ENCODE results near the gene ANKH.
"Not testable (repeated sequence)": the region's sequence is repeated elsewhere in the genome, so short reads cannot be mapped to it uniquely, and the experiment has no call there.

Gene ANKH

DNA sequence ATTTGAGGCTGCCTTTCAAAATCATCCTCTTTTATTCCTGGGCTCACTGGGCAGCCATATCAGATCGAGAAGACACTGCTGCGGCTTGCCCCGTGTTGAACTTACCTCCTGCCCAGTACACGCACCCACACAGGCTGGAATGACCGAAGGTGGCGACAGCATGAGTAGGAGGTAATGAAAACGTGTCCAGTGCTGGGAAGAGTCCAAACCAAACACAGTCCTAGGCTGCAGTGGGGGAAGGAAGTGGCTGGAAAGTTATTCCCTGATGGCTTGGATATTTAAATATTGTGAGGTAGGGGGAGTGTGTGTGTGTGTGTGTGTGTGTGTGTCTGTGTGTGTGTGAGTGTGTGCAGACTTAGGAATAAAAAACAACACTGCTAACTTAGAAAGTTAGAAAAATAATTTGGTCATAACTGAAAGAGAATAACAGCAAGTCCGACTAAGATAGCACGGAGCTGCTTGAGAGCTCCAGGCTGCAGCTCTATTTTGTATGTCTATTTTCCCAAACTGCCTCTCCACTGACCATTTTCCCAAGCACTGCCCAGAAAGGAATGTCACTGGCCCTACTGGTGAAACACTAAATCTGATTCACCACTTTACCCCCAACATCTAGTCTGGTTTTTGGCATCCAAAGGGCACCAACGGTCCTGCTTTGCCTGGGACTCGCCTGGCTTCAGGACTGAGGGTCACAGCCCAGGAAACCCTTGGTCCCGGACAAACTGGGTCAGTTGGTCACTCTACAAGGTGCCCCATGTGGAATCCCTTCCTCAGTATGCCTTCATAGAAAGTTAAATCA, 41.2 kb downstream of the ANKH start:
- no peak for DNase-seq (ENCODE audit: extremely low read depth in 1 of 2, low read depth in 1 of 2)

DNA sequence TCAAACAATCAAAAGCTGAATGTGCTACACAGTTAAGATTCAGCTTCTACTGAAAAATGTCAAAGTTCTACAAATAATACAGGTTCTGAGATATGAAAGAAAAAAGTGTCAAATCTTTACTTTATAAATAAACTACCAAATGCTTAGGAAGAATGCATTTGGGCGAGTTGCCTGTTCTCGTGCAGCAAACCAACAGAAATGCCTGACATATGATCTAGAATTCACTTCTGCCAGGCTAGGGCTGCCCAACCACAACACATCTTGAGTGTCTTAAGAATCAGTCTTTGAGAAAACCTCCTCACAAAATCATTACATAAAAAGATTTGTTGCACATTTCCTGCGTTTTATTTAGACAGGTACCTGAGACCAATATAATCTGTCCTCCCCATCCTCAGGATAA, 42.2 kb downstream of the ANKH start:
- DNase-seq (ENCODE audit: extremely low read depth in 1 of 2, low read depth in 1 of 2) = no peak

DNA sequence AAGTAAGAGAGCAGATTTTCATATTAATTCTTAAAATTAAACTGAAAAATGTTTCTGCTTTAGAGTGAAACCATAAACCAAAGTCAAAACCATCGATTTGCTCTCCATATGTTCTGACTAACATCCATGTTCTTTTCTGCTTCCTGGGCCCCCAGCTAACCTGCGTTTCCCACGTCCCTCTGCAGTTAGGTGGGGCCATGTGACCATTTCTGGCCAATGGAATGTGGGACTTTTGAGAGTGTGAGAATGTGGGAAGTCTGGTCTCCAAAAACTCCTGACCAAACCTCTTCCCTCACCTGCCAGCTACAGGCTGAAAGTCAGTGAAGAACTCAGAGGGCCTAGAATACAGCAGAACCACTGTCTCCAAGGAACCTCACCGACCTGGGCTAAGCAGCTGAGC, 44.9 kb downstream of the ANKH start:
- no peak for DNase-seq (ENCODE audit: extremely low read depth in 1 of 2, low read depth in 1 of 2)

DNA sequence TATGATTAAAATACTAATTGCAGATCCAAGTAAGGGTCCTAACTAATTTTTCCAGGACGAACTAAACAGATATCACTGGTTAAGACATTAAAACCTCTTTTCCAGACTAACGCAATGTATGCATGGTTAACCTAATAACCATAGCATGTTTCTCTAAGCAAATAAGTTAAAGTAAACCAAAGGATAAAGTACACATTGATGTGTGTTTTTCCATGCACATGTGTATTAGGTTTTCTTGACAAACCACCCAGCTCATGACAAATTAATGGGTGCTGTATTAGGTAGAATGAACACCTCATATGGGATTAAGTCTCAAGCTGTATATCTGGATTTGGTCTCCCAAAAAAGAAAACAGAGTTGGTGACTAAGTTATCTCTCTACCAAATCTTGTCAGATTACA, 45.6 kb downstream of the ANKH start:
- no peak for DNase-seq (ENCODE audit: extremely low read depth in 1 of 2, low read depth in 1 of 2)

DNA sequence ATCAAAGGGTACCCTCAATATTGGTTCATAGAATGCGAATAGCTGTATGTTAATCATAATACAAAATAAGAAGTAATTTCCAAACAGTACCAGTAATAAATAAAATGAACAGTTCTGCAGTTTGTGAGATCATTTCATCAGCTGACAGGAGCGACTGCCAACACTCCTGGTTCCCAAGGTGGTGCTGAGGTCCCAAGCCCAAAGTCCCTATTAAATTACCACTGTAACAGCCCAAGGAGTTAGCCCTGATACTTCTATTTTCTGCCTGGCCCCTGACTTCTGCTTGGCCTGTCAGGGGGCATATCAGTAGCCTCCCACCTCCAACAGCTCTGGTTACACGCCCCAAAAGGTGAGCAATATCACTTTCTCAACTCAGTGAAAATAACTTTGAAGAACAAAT, 47.1 kb downstream of the ANKH start:
- DNase-seq (ENCODE audit: extremely low read depth in 1 of 2, low read depth in 1 of 2) = no peak

GRCh38 chr5:14821100-14821845, 50.3 kb downstream of the ANKH start:
- no peak for DNase-seq (ENCODE audit: extremely low read depth in 1 of 2, low read depth in 1 of 2)

DNA sequence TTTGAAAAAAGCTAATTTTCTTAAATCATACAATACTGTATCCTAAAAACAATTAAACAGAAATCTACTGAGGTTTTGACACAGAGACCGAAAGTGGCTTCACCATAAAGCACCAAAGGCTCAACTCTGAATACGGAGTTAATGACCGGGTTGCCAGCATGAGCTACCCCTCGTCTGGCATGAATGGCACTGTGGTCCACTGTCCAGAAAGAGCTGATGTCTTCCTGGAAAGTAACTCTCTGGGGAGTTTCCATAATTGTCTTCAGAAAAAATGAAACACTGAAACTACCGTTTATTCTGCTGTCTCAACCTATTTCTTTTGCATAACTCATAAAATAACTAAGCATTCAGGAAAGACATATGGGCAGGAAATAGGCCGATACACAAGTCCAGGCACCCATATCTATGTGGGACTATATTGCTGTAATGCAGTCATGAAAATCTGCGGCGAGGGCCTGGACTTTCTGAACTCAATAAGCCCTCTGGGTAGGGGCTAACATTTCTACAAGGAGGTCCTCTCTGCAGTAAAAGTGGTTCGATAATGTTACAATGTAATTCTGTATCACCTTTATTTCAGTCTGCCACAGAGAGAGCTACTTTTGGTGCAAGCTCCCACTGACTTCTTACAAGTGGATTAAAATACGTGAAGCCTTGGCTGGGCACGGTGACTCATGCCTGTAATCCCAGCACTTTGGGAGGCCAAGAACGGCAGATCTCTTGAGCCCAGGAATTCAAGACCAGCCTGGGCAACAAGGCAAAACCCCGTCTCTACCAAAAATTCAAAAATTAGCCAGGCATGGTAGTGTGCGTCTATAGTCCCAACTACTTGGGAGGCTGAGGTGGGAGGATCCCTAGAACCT, 52.4 kb downstream of the ANKH start:
- DNase-seq (ENCODE audit: extremely low read depth in 1 of 2, low read depth in 1 of 2) = no peak

- not testable (repeated sequence) for DNase-seq (ENCODE audit: extremely low read depth in 1 of 2, low read depth in 1 of 2)
Observed at GRCh38 chr5:14817762-14818136, 53.8 kb downstream of the ANKH start.

- DNase-seq (ENCODE audit: extremely low read depth in 1 of 2, low read depth in 1 of 2) = no peak
Observed at GRCh38 chr5:14816999-14817761, 54.4 kb downstream of the ANKH start.

DNA sequence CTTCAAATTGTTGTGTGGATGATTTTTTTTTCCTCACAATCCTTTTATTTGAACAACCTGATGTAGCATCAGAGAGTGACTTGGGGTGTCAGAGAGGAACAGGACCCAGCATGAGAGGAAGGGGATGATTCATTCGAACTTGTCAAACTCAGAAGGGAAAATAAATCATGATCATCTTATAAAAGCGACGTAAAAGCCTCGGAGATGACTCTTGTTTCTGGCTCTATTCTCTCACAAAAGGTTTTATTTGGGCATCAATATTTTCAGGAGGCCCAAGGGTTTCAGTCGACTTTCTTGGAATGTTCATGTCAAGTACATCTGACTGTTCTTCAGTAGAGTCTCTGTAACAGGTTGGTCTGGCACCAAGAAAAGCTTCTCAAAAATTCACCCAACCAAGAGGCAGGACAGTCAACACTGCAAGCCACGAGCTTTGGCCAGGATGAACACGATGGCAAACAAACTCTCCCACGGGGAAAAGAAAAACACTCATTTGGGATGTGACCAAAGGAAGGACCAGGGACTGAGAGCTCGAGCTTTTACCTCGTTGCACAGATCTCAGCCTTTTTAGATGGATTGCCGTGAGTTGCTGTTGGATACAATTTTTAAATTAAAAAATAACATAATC, 55.1 kb downstream of the ANKH start:
- DNase-seq (ENCODE audit: extremely low read depth in 1 of 2, low read depth in 1 of 2) = no peak

DNA sequence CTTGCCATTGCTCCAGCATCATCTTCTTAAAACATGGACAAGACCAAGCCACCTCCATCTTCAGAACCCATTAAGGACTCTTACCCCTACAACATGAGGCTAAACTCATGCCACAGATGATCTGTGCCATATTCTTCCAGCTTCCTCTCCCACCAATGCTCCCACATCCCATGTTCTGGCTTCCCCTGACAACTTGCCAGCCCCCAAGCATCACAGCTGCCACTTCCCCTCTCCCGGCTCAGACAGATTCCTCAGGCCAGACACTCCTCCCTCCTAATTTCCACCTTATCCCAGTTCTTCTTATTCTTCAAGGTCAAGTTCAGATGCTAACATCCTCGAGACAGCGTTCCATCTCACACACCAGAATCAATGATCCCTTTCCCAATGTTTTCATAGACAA, 57.8 kb downstream of the ANKH start:
- DNase-seq (ENCODE audit: extremely low read depth in 1 of 2, low read depth in 1 of 2) = no peak

- no peak for DNase-seq (ENCODE audit: extremely low read depth in 1 of 2, low read depth in 1 of 2)
Observed at GRCh38 chr5:14812166-14812565, 59.4 kb downstream of the ANKH start.

- DNase-seq (ENCODE audit: extremely low read depth in 1 of 2, low read depth in 1 of 2) = no peak
Observed at GRCh38 chr5:14810928-14811572, 60.5 kb downstream of the ANKH start.

GRCh38 chr5:14810282-14810681, 61.3 kb downstream of the ANKH start:
- DNase-seq (ENCODE audit: extremely low read depth in 1 of 2, low read depth in 1 of 2) = no peak

- peak; percentile 42 to 44 for DNase-seq (ENCODE audit: extremely low read depth in 1 of 2, low read depth in 1 of 2)
Observed at GRCh38 chr5:14809369-14810155, 62.0 kb downstream of the ANKH start.

DNA sequence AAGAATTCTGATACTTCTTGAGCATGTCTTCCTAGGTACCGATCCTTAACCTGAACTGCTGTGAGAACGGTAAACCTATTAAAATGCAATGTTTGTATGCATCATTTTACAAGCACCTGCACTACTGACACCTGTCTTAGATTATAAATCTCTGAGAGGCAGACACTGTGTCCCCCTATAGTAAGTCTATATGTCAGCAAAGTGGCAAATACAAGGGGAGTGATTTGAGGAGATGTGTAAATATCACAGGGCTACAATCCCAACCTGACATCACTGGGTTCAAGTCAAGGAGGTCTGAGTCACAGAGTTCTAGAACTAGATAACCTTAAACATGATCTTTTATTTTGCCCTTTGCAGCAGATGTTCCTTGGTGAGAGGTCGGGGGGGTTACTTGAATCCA, 64.1 kb downstream of the ANKH start:
- DNase-seq (ENCODE audit: extremely low read depth in 1 of 2, low read depth in 1 of 2) = no peak

- DNase-seq (ENCODE audit: extremely low read depth in 1 of 2, low read depth in 1 of 2) = no peak
Observed at GRCh38 chr5:14806456-14806855, 65.1 kb downstream of the ANKH start.

DNA sequence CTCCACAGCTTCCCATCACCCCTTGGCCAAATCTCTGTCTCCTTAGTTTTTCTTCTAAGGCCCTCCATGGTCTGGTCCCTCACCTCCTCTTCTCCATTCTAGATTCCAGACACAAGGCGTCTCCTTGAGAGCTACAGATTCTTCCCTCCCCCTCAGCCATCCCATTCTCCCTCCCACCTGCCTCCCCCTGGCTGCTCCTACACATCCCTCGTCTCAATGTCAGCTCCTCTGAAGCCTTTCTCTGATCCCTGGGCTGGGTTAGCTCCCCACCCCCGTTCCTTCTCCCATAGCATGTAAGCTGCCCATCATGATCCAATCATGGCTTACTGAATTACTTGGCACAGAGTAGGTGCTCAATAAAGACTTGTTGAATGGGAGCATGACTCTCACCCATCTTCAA, 69.0 kb downstream of the ANKH start:
- DNase-seq (ENCODE audit: extremely low read depth in 1 of 2, low read depth in 1 of 2) = no peak

GRCh38 chr5:14801792-14802191, 69.8 kb downstream of the ANKH start:
- no peak for DNase-seq (ENCODE audit: extremely low read depth in 1 of 2, low read depth in 1 of 2)
